ENCODE data around the gene SNRNP70. TPM values are rescaled to one million over a fixed set of nuclear protein-coding genes. Genes with fewer than 3 reads are reported as not detected.

SNRNP70 gene
- total and polyA plus RNA-seq, 2 of the 13 experiments (the other 11 are each of a cell fraction or from before 2014, with no cell fraction given): 150 to 210 TPM

GRCh38 chr19:49150106-49150943 lies 65.1 kb downstream of the SNRNP70 start (continued):
- TF ChIP-seq ONECUT2 (CRISPR knock-in tag; IDR thresholded peaks at IDR 0.05): peak; percentile 87
- no peak; the same call in none of the 2 replicates for TF ChIP-seq ZMAT3 (CRISPR knock-in tag; conservative IDR thresholded peaks at IDR 0.05)
- TF ChIP-seq CEBPG (CRISPR knock-in tag; IDR thresholded peaks at IDR 0.05): 0 out of 2 replicates have a peak, but pooled peaks have one; percentile 15
- peak; percentile 15; the same call in 1 of the 2 replicates for TF ChIP-seq ZNF121 (CRISPR knock-in tag; IDR thresholded peaks at IDR 0.05)
- TF ChIP-seq ZNF367 (CRISPR knock-in tag; IDR thresholded peaks at IDR 0.05; ENCODE audit: borderline replicate concordance): no peak
- TF ChIP-seq ZNF343 (CRISPR knock-in tag; IDR thresholded peaks at IDR 0.05): 0 out of 2 replicates have a peak, but pooled peaks have one; percentile 38
- no peak for TF ChIP-seq ZNF460 (CRISPR knock-in tag; IDR thresholded peaks at IDR 0.05; ENCODE audit: borderline replicate concordance)
- TF ChIP-seq ZSCAN12 (CRISPR knock-in tag; IDR thresholded peaks at IDR 0.05): no peak
- TF ChIP-seq SRF (IDR thresholded peaks at IDR 0.05; ENCODE audit: low read depth, low read length): no peak
- peak; percentile 93 for TF ChIP-seq ZNF772 (CRISPR knock-in tag; IDR thresholded peaks at IDR 0.05)
- TF ChIP-seq ZNF263 (CRISPR knock-in tag; IDR thresholded peaks at IDR 0.05): peak; percentile 86
- 0 out of 2 replicates have a peak, but pooled peaks have one; percentile 27 for TF ChIP-seq FOXA3 (CRISPR knock-in tag; IDR thresholded peaks at IDR 0.05)
- TF ChIP-seq ZNF607 (CRISPR knock-in tag; IDR thresholded peaks at IDR 0.05; ENCODE audit: borderline replicate concordance): peak; percentile 87
- peak; percentile 62 for TF ChIP-seq PHF8 (CRISPR knock-in tag; IDR thresholded peaks at IDR 0.05)
- peak; percentile 65; the same call in 1 of the 2 replicates for TF ChIP-seq ZNF510 (CRISPR knock-in tag; IDR thresholded peaks at IDR 0.05; ENCODE audit: low read depth)
- TF ChIP-seq PRDM10 (CRISPR knock-in tag; IDR thresholded peaks at IDR 0.05; ENCODE audit: low read depth): peak; percentile 98
- peak; percentile 50; the same call in 1 of the 2 replicates for TF ChIP-seq ZNF605 (CRISPR knock-in tag; IDR thresholded peaks at IDR 0.05)
- 0 out of 2 replicates have a peak, but pooled peaks have one; percentile 16 for TF ChIP-seq ZBED4 (CRISPR knock-in tag; IDR thresholded peaks at IDR 0.05; ENCODE audit: borderline replicate concordance)
- 0 out of 2 replicates have a peak, but pooled peaks have one; percentile 46 for TF ChIP-seq ZNF180 (CRISPR knock-in tag; IDR thresholded peaks at IDR 0.05; ENCODE audit: borderline replicate concordance, low read depth)
- peak; percentile 71 for TF ChIP-seq SRY (CRISPR knock-in tag; IDR thresholded peaks at IDR 0.05)
- TF ChIP-seq ZBTB26 (CRISPR knock-in tag; IDR thresholded peaks at IDR 0.05; ENCODE audit: borderline replicate concordance): peak; percentile 60; the same call in 1 of the 2 replicates
